ENCODE data around the gene UTP18. TPM values are rescaled to one million over a fixed set of nuclear protein-coding genes. Genes with fewer than 3 reads are reported as not detected.

UTP18 gene
- total and polyA plus RNA-seq, 10 of the 15 experiments (the other 5 are each of a cell fraction or from before 2014, with no cell fraction given): 31.0 to 111 (median 58.8) TPM

- FAIRE-seq: no peak
- TF ChIP-seq SP1 (IDR thresholded peaks at IDR 0.05; ENCODE audit: low read depth, low read length) (no peak), CEBPZ (IDR thresholded peaks at IDR 0.05; ENCODE audit: low read depth, low read length) (no peak), POLR2A (IDR thresholded peaks at IDR 0.05; ENCODE audit: low read depth, low read length) (no peak), NFYA (IDR thresholded peaks at IDR 0.05; ENCODE audit: borderline replicate concordance, low read depth, low read length) (no peak), NR2C2 (IDR thresholded peaks at IDR 0.05; ENCODE audit: borderline replicate concordance, control insufficient read depth, insufficient read length, low read depth) (no peak), STAT1 (conservative IDR thresholded peaks at IDR 0.05) (no peak), ZNF687 (IDR thresholded peaks at IDR 0.05) (no peak), EZH2 (IDR thresholded peaks at IDR 0.05; ENCODE audit: borderline replicate concordance, control insufficient read depth, low read depth, low read length) (no peak), ZSCAN29 (IDR thresholded peaks at IDR 0.05) (no peak), NRF1 (conservative IDR thresholded peaks at IDR 0.05; ENCODE audit: low read depth, low read length) (no peak), HSF1 (IDR thresholded peaks at IDR 0.05; ENCODE audit: low read depth, low read length) (no peak), CREM (IDR thresholded peaks at IDR 0.05; ENCODE audit: low read depth) (no peak)
These were observed 29.4 kb downstream of the UTP18 start for GRCh38 chr17:51289696-51290111.

More at GRCh38 chr17:51289696-51290111, 29.4 kb downstream of the UTP18 start:
- BruUV-seq (replicated peaks): no TSS peak
- RAD21 ChIA-PET (ENCODE audit: unreplicated experiment): no interaction called here
- no peak overlapping the region for H3K27ac ChIP-seq (ENCODE audit: control insufficient read depth, insufficient read depth)
- in situ Hi-C loops (cut with MboI) (no loop called here), intact Hi-C loops (cut with micrococcal nuclease; ENCODE audit: unreplicated experiment) (no loop called here)
- no peak overlapping the region for H3K4me2 ChIP-seq (ENCODE audit: control insufficient read depth, insufficient read depth)
- no peaks in the 10 kb centered on the region for H4K20me1 ChIP-seq (ENCODE audit: control insufficient read depth, insufficient read depth)
- no peak overlapping the region for H3K4me3 ChIP-seq
- H3K4me1 ChIP-seq (ENCODE audit: control insufficient read depth, insufficient read depth, low read length): no peaks in the 10 kb centered on the region
- H3K79me2 ChIP-seq (ENCODE audit: control insufficient read depth, insufficient read depth, low read length): no peaks in the 10 kb centered on the region
- SMC1A ChIA-PET (ENCODE audit: uncharacterized antibody, unreplicated experiment): interaction anchor here (3.1 kb wide), 1 partner anchor 9 kb away, joined by 11 read pairs; no protein-coding TSS in a partner anchor
- POLR2A ChIA-PET: interaction anchor here (0.5 kb wide), 1 partner anchor 1556 kb away, joined by 5 read pairs; no protein-coding TSS in a partner anchor
- no peaks in the 10 kb centered on the region for H3K27me3 ChIP-seq (replicated peaks in 1 of 2; ENCODE audit: control insufficient read depth in 2 of 2, insufficient read depth in 2 of 2, low read length in 1 of 2)
- 97% methylated on average over 2 of the region's 2 CpGs for WGBS (ENCODE audit: insufficient coverage, insufficient replicate concordance, low lambda C conversion rate, missing lambda C conversion rate)
- no peaks in the 10 kb centered on the region for H3K9me3 ChIP-seq (replicated peaks; ENCODE audit: control insufficient read depth, insufficient read depth, low read length)
- H3K9ac ChIP-seq (ENCODE audit: control insufficient read depth, insufficient read depth, low read length): no peak overlapping the region
- H3K36me3 ChIP-seq (ENCODE audit: control insufficient read depth in 2 of 2, insufficient read depth in 2 of 2, low read length in 1 of 2): peaks cover 5 to 30% of the 10 kb centered on the region in 2 experiments
- no peak overlapping the region for H2AFZ ChIP-seq (ENCODE audit: control insufficient read depth, low read depth, low read length)
- DNase-seq (ENCODE audit: low read depth, low spot score) (no peak), ATAC-seq (no peak)
- CTCF ChIA-PET: interaction anchor here (1.2 to 3.9 kb wide), 2 partner anchors 9 to 585 kb away, joined by 3 to 18 read pairs; no protein-coding TSS in a partner anchor

Measured in GM12878 (cell line).